GM19468 (cell line): ENCODE results near the gene DISP2.

Source experiments
- ATAC-seq: cut with Tn5 transposase; IDR thresholded peaks from one replicate; pipeline ENCODE4 v1.9.1; 2021; ENCODE audit warnings: mild to moderate bottlenecking, moderate library complexity, moderate number of reproducible peaks; ENCODE audit not compliant: unreplicated experiment; ENCODE audit errors: extremely low read depth

Gene DISP2

GRCh38 chr15:40415226-40415625, 57.2 kb downstream of the DISP2 start:
- ATAC-seq = no peak

DNA sequence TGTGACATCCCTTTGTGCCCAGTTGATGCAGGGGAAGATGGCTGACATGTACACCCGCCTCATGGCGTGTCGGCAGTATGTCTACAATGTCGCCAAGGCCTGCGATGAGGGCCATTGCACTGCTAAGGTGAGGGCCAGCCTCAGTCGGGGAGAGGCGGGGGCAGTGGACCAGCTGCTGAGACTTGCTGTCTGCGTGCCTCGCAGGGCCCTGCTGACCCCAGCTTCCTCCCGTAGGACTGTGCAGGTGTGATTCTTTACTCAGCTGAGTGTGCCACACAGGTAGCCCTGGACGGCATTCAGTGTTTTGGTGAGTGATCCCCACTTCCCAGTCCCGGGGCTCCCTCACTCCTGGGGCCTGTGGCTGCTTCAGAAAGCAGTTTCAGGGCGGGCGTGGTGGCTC, 58.0 kb downstream of the DISP2 start:
- no peak for ATAC-seq

DNA sequence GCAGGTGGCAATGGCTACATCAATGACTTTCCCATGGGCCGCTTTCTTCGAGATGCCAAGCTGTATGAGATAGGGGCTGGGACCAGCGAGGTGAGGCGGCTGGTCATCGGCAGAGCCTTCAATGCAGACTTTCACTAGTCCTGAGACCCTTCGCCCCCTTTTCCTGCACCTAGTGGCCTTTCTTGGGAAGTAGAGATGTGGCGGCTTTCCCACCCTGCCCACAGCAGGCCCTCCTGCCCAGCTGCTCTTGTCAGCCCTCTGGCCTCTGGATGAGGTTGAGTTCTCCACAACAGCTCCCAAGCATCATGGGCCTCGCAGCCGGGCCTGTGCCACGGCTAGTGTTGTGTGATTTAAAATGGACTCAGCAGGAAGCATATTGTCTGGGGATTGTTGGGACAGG, 60.1 kb downstream of the DISP2 start:
- ATAC-seq = no peak

GRCh38 chr15:40420071-40420713, 62.2 kb downstream of the DISP2 start:
- no peak for ATAC-seq

- ATAC-seq = no peak
These were observed 62.8 kb downstream of the DISP2 start for GRCh38 chr15:40420793-40421192.

GRCh38 chr15:40421246-40422157, 63.5 kb downstream of the DISP2 start:
- ATAC-seq = no peak

DNA sequence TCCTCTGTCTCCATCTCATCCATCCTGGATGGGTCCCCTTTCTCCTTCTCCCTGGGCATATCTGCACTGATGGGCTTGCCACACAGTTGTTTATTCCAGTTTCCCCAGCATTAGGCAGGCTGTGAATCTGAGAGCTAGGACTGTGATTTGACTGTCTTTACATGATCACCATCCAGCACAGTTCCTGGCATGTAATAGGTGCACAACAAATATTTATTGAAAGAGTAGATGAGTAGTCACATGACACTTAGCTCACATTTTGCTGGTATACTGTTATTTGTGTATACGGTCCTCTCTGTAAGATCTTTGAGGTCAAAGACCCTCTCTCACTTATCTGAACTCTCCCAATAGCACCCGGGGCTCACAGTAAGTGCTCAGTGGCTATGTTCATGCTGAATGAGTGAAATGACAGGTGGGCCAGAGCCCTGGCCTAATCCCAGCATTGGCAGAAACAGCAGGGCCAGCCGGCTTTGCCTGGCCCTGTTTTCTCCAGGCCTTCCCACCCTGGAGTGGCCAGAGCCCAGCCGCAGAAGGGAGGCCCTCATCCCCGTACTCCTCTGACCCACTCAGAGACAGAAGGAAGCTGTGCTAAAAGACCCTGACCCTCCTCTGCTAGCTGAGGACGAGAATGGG, 66.6 kb downstream of the DISP2 start:
- ATAC-seq = no peak

DNA sequence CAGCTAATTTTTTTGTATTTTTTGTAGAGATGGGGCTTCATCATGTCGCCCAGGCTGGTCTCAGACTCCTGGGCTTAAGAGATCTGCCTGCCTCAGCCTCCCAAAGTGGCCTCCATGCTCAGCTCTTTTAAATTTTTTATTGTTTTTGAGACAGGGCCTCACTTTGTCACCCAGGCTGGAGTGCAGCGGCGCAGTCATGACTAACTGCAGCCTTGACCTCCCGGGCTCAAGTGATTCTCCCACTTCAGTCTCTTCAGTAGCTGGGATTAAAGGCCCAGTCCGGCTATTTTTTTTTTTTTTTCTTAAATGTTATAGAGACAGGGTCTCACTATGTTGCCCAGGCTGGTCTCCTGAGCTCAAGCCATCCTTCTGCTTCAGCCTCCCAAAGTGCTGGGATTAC, 67.7 kb downstream of the DISP2 start:
- no peak for ATAC-seq

DNA sequence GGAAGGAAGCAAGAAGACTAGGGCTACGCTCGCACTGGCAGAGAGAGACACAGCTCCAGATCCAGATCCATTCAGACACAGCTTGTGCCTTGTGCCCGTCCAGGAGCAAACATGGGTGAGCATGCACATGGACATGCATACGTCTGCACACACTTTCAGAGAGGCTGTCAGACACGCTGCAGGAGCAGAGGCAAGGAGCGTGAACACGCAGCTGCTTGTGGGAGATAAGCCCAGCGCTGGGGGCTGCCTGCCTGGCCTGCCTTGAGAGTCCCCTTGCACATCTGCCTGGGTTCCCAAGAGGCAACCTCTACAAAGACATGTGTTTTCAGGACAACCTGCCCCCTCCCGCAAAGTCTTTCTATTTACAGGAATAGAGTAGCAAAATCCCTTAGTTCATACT, 69.2 kb downstream of the DISP2 start:
- ATAC-seq = no peak

- no peak for ATAC-seq
These were observed 70.2 kb downstream of the DISP2 start for GRCh38 chr15:40428185-40428584.
